H1 (cell line): Measurements from ENCODE around the gene ABHD1. TPM values are rescaled to one million over a fixed set of nuclear protein-coding genes. Genes with fewer than 3 reads are reported as not detected.
A peak's percentile ranks its signal among the peaks of the same experiment; 100 is the strongest.

ENCODE experiments used
- CTCF ChIA-PET: fragments of 300-600 bp; sonication (Branson Sonifier 250); formaldehyde crosslinking; loops from one replicate; lab custom pipeline; 2021; ENCODE audit not compliant: partially characterized antibody; lab: Charles Lee
- POLR2A ChIA-PET: fragments of 300-600 bp; sonication (Branson Sonifier 250); formaldehyde crosslinking; loops from one replicate; lab custom pipeline; 2021; ENCODE audit warnings: inconsistent platforms; ENCODE audit not compliant: partially characterized antibody; lab: Charles Lee
- DNase-seq, 2 experiments: peaks; one replicate each; pipeline versions ENCODE4 v3.0.0 to v3.0.0-alpha.2; 2010 to 2022; ENCODE audit warnings: low spot score in 2 of 2, low read depth in 1 of 2, mixed read lengths in 1 of 2
- FAIRE-seq: peaks from 2 replicates; lab custom pipeline; 2011; peaks lifted over from hg19 to GRCh38; lab: Jason Lieb, UNC
- H2AFZ ChIP-seq: 2 replicates; pipeline ENCODE4 v1.8.1; 2012; ENCODE audit warnings: low read length, inconsistent platforms
- H2AK5ac ChIP-seq: 2 replicates; pipeline ENCODE4 v1.6.1; 2013; ENCODE audit warnings: low read depth, low read length
- H2BK120ac ChIP-seq: replicated peaks from 2 replicates; pipeline ENCODE3; 2013; ENCODE audit warnings: low read depth, low read length, inconsistent platforms
- H2BK12ac ChIP-seq: 2 replicates; pipeline ENCODE4 v1.6.1; 2013; ENCODE audit warnings: low read depth, low read length
- H2BK15ac ChIP-seq: 2 replicates; pipeline ENCODE4 v1.6.1; 2013; ENCODE audit warnings: low read length
- H2BK20ac ChIP-seq: 2 replicates; pipeline ENCODE4 v1.6.1; 2013; ENCODE audit warnings: low read length
- H2BK5ac ChIP-seq: 2 replicates; pipeline ENCODE4 v1.6.1; 2013; ENCODE audit warnings: low read depth, low read length
- H3K14ac ChIP-seq: 2 replicates; pipeline ENCODE4 v1.6.1; 2013; ENCODE audit warnings: inconsistent platforms; ENCODE audit not compliant: insufficient read length
- H3K18ac ChIP-seq: 2 replicates; pipeline ENCODE4 v1.6.1; 2013; ENCODE audit warnings: low read length; ENCODE audit errors: extremely low read depth
- H3K23ac ChIP-seq: 2 replicates; pipeline ENCODE4 v1.6.1; 2013; ENCODE audit warnings: inconsistent platforms; ENCODE audit not compliant: insufficient read length
- H3K23me2 ChIP-seq: 2 replicates; pipeline ENCODE4 v1.6.1; 2013; ENCODE audit warnings: low read depth, low read length
- H3K27ac ChIP-seq: 2 replicates; pipeline ENCODE4 v1.6.1; 2011; ENCODE audit warnings: low read depth, low read length, inconsistent platforms
- H3K27me3 ChIP-seq, 4 experiments: replicated peaks in 1 of 4; 1 replicate in 1 of 4; 2 replicates in 3 of 4; pipeline versions ENCODE4 v1.6.1 to v1.8.1; 2011 to 2013; ENCODE audit warnings: low read length in 3 of 4, mild to moderate bottlenecking in 3 of 4, inconsistent platforms in 2 of 4, mixed read lengths in 2 of 4, moderate library complexity in 1 of 4; ENCODE audit not compliant: control insufficient read depth in 3 of 4, insufficient read depth in 3 of 4; ENCODE audit errors: extremely low read depth in 1 of 4
- H3K36me3 ChIP-seq, 4 experiments: 2 replicates each; pipeline versions ENCODE4 v1.6.1 to v1.8.1; 2011 to 2013; ENCODE audit warnings: mild to moderate bottlenecking in 4 of 4, low read length in 3 of 4, moderate library complexity in 2 of 4, control low read depth in 1 of 4, inconsistent platforms in 1 of 4; ENCODE audit not compliant: insufficient read depth in 4 of 4, control insufficient read depth in 2 of 4
- H3K4ac ChIP-seq: replicated peaks from 2 replicates; pipeline ENCODE3; 2013; ENCODE audit warnings: low read length, low read depth, mixed read lengths, inconsistent platforms; ENCODE audit not compliant: insufficient read length
- H3K4me1 ChIP-seq, 4 experiments: replicated peaks in 1 of 4; 1 replicate in 1 of 4; 2 replicates in 3 of 4; pipeline versions ENCODE4 v1.6.1 to v1.8.1; 2011 to 2013; ENCODE audit warnings: low read length in 3 of 4, inconsistent platforms in 2 of 4, mixed read lengths in 1 of 4; ENCODE audit not compliant: insufficient read depth in 4 of 4, control insufficient read depth in 3 of 4
- H3K4me2 ChIP-seq, 2 experiments: 2 replicates each; pipeline versions ENCODE4 v1.6.1 to v1.8.1; 2011 to 2013; ENCODE audit warnings: low read depth in 2 of 2, low read length in 2 of 2, control low read depth in 1 of 2, inconsistent platforms in 1 of 2, mild to moderate bottlenecking in 1 of 2; ENCODE audit not compliant: insufficient read depth in 1 of 2
- H3K4me3 ChIP-seq, 4 experiments: fragments of 200-600, 300-600 bp in 1 of 4; sonication (generic), shearing (Covaris generic), sonication (Bioruptor Twin) in 1 of 4; 2 replicates each; pipeline versions ENCODE4 v1.5.1 to v1.8.1; 2011 to 2016; ENCODE audit warnings: low read length in 4 of 4, low read depth in 3 of 4, control low read depth in 2 of 4, inconsistent platforms in 2 of 4, mild to moderate bottlenecking in 2 of 4, mixed read lengths in 1 of 4, moderate library complexity in 1 of 4; ENCODE audit not compliant: insufficient read depth in 2 of 4; ENCODE audit errors: extremely low read depth in 1 of 4
- H3K56ac ChIP-seq: replicated peaks from 2 replicates; pipeline ENCODE3; 2013; ENCODE audit warnings: low read depth, mild to moderate bottlenecking, mixed read lengths, low read length, inconsistent platforms; ENCODE audit not compliant: insufficient read length
- H3K79me1 ChIP-seq: 2 replicates; pipeline ENCODE4 v1.6.1; 2013; ENCODE audit warnings: low read depth, low read length, control low read depth
- H3K79me2 ChIP-seq, 2 experiments: 2 replicates each; pipeline versions ENCODE4 v1.6.1 to v1.8.1; 2012 to 2013; ENCODE audit warnings: low read length in 2 of 2, mild to moderate bottlenecking in 2 of 2, inconsistent platforms in 1 of 2; ENCODE audit not compliant: insufficient read depth in 2 of 2, control insufficient read depth in 1 of 2
- H3K9ac ChIP-seq, 4 experiments: replicated peaks in 1 of 4; 1 replicate in 1 of 4; 2 replicates in 3 of 4; pipeline versions ENCODE4 v1.6.1 to v1.8.1; 2011 to 2013; ENCODE audit warnings: low read depth in 3 of 4, low read length in 3 of 4, control low read depth in 2 of 4, mild to moderate bottlenecking in 2 of 4, moderate library complexity in 2 of 4, inconsistent platforms in 1 of 4; ENCODE audit errors: extremely low read depth in 1 of 4
- H3K9me3 ChIP-seq, 2 experiments: 2 replicates each; pipeline versions ENCODE4 v1.6.1 to v1.8.1; 2012 to 2013; ENCODE audit warnings: mild to moderate bottlenecking in 2 of 2, moderate library complexity in 2 of 2, control low read depth in 1 of 2, inconsistent platforms in 1 of 2, low read depth in 1 of 2, low read length in 1 of 2, mixed read lengths in 1 of 2; ENCODE audit not compliant: insufficient read depth in 2 of 2
- H4K20me1 ChIP-seq, 2 experiments: replicated peaks in 1 of 2; 2 replicates each; pipeline versions ENCODE3 to v1.8.1; 2011 to 2013; ENCODE audit warnings: inconsistent platforms in 2 of 2, low read length in 2 of 2, mild to moderate bottlenecking in 1 of 2; ENCODE audit not compliant: insufficient read depth in 2 of 2, control insufficient read depth in 1 of 2
- H4K5ac ChIP-seq: 2 replicates; pipeline ENCODE4 v1.6.1; 2013; ENCODE audit warnings: low read length, low read depth, mixed read lengths, inconsistent platforms; ENCODE audit not compliant: insufficient read length
- H4K8ac ChIP-seq: 2 replicates; pipeline ENCODE4 v1.8.0; 2013; ENCODE audit warnings: mild to moderate bottlenecking, moderate library complexity, low read length, inconsistent platforms; ENCODE audit not compliant: insufficient read depth; ENCODE audit errors: extremely low read depth
- H4K91ac ChIP-seq: replicated peaks from 2 replicates; pipeline ENCODE3; 2013; ENCODE audit warnings: low read length, mixed read lengths, inconsistent platforms; ENCODE audit not compliant: insufficient read length
- CBX5 ChIP-seq: fragments of 300-800, 300-1000 bp; sonication (generic); IDR thresholded peaks from 2 replicates; pipeline ENCODE4 v1.7.1; 2016; ENCODE audit warnings: antibody characterized with exemption, low read length, low read depth
- E2F6 ChIP-seq: IDR thresholded peaks from 2 replicates; pipeline ENCODE4 v1.6.1; 2012; ENCODE audit warnings: inconsistent platforms
- EZH2 ChIP-seq: fragments of 200-600 bp; sonication (generic); IDR thresholded peaks from 2 replicates; pipeline ENCODE4 v1.7.1; 2012; ENCODE audit warnings: low read depth, mild to moderate bottlenecking, moderate library complexity, low read length, inconsistent platforms; ENCODE audit not compliant: severe bottlenecking
- HDAC2 ChIP-seq, 2 experiments: fragments of 300-600 bp in 1 of 2; sonication (generic) in 1 of 2; IDR thresholded peaks; 2 replicates each; pipeline ENCODE4 v1.6.1; 2011 to 2012; ENCODE audit warnings: low read depth in 2 of 2, low read length in 2 of 2, mild to moderate bottlenecking in 2 of 2, moderate library complexity in 2 of 2, borderline replicate concordance in 1 of 2, inconsistent platforms in 1 of 2
- JUND ChIP-seq: IDR thresholded peaks from 2 replicates; pipeline ENCODE4 v1.6.1; 2011; ENCODE audit warnings: mild to moderate bottlenecking, improper control_type of control experiment, low read length
- MAFK ChIP-seq: IDR thresholded peaks from 2 replicates; pipeline ENCODE4 v1.6.1; 2012; ENCODE audit warnings: low read depth, mild to moderate bottlenecking, improper control_type of control experiment, low read length
- POU5F1 ChIP-seq: IDR thresholded peaks from 2 replicates; pipeline ENCODE4 v1.6.1; 2011; ENCODE audit warnings: low read depth, mild to moderate bottlenecking, low read length, moderate library complexity
- SRF ChIP-seq: IDR thresholded peaks from 2 replicates; pipeline ENCODE4 v1.6.1; 2011; ENCODE audit warnings: mild to moderate bottlenecking, low read depth, low read length, moderate library complexity
- TAF7 ChIP-seq: optimal IDR thresholded peaks from 2 replicates; pipeline ENCODE3; 2011; ENCODE audit warnings: low read depth, mild to moderate bottlenecking, inconsistent platforms, low read length, moderate library complexity, borderline replicate concordance
- TBP ChIP-seq: IDR thresholded peaks from 2 replicates; pipeline ENCODE4 v1.6.1; 2011; ENCODE audit warnings: low read depth, low read length, improper control_type of control experiment
- YY1 ChIP-seq: IDR thresholded peaks from 2 replicates; pipeline ENCODE4 v1.6.1; 2011; ENCODE audit warnings: low read depth, mild to moderate bottlenecking, low read length
- WGBS, 2 experiments: shearing (Covaris generic) in 1 of 2; methylation state at CpG; one replicate each; pipeline versions ENCODE4 v1.1.6 to v1.1.7; 2013 to 2015; ENCODE audit warnings: low lambda C conversion rate in 2 of 2, mixed read lengths in 2 of 2, inconsistent platforms in 1 of 2, low coverage in 1 of 2, missing lambda C conversion rate in 1 of 2; ENCODE audit not compliant: insufficient replicate concordance in 2 of 2, insufficient coverage in 1 of 2, insufficient read length in 1 of 2; ENCODE audit errors: extremely low coverage in 1 of 2, missing lambda C conversion rate in 1 of 2; 5-methylcytosine and 5-hydroxymethylcytosine counted together
- polyA plus RNA-seq, 7 experiments: library from polyadenylated mRNA; depleted of rRNA in 3 of 7; stranded (reverse) in 5 of 7; unstranded in 2 of 7; fragments of >200 nt in 5 of 7; fragments of 200-250 nt in 2 of 7; gene quantifications; 1 replicate in 5 of 7; 2 replicates in 1 of 7; 4 replicates in 1 of 7; pipeline versions ENCODE4 v1.2.1 to v1.2.3, GENCODE V29; 2011 to 2013; ENCODE audit warnings: missing spikeins in 2 of 7, mixed read lengths in 2 of 7
- total RNA-seq: library from RNA; stranded (reverse); fragmentation: NEBNext Ultra II Directional; extraction: Animal tissue kit (Norgen Biotek cat#: 25700); gene quantifications from 2 replicates; pipeline ENCODE4 v1.2.1, GENCODE V29; 2021

The ABHD1 gene
- total and polyA plus RNA-seq, 2 of the 8 experiments (the other 6 are each of a cell fraction or from before 2014, with no cell fraction given): 0.20 to 1.1 TPM

- H3K4me1 ChIP-seq: peaks cover 0 to 28% (median 15%) of the 10 kb centered on the region in 4 experiments; a peak in 6 of 7 replicates
- TF ChIP-seq E2F6: no peak
- TF ChIP-seq JUND: no peak
- TF ChIP-seq SRF: no peak
- TF ChIP-seq EZH2: no peak
- TF ChIP-seq POU5F1: no peak
- TF ChIP-seq MAFK: no peak
- no peak for TF ChIP-seq TAF7
- TF ChIP-seq CBX5: no peak
- no peak for TF ChIP-seq YY1
- no peak for TF ChIP-seq TBP
- TF ChIP-seq HDAC2 (IDR thresholded peaks at IDR 0.05; ENCODE audit: borderline replicate concordance in 1 of 2, low read depth in 2 of 2, low read length in 2 of 2): no peak
- TF ChIP-seq, all 59 proteins: peak for 0
- H3K56ac ChIP-seq: no peak overlapping the region
- H3K23me2 ChIP-seq: peaks cover 13% of the 10 kb centered on the region; the same call in 1 of the 2 replicates
- no peak overlapping the region for H2BK5ac ChIP-seq
- H2BK20ac ChIP-seq: no peak overlapping the region
- no peak overlapping the region for H3K14ac ChIP-seq
- no peak overlapping the region for H2BK15ac ChIP-seq
- no peak overlapping the region for H2BK120ac ChIP-seq
- ChIA-PET POLR2A (interaction anchor here (0.6 to 5.9 kb wide), 10 partner anchors 9 to 327 kb away, joined by 3 to 63 read pairs (median 6); partner anchors contain the start of genes AGBL5, ATRAID, GTF3C2 and OST4), CTCF (interaction anchor here (0.5 to 16.5 kb wide), 19 partner anchors 8 to 197 kb away, joined by 3 to 160 read pairs (median 4); partner anchors contain the start of genes AGBL5, OST4 and PREB)
- peaks cover 0 to 9% (median 4%) of the 10 kb centered on the region in 4 experiments; a peak in 2 of 7 replicates for H3K27me3 ChIP-seq
- no peak overlapping the region for H3K23ac ChIP-seq
- no peak overlapping the region; a peak in 1 of 4 replicates for H3K4me2 ChIP-seq
- H3K36me3 ChIP-seq: no peaks in the 10 kb centered on the region
- no peaks in the 10 kb centered on the region for H3K79me2 ChIP-seq
- 0 out of 2 replicates have a peak overlapping the region, but pooled peaks have one; percentile 17 for H2BK12ac ChIP-seq
- DNase-seq: no peak
- peak overlapping the region; percentile 65 for H3K4ac ChIP-seq
- no peak overlapping the region for H4K5ac ChIP-seq
- H3K18ac ChIP-seq: no peak overlapping the region
- 93% methylated on average over 21 of the region's 38 CpGs; no CpG with 5 or more reads in 1 of the 2 experiments for WGBS, 2 experiments
- no peak overlapping the region for H2AFZ ChIP-seq
- H3K27ac ChIP-seq: no peak overlapping the region
- no peak overlapping the region for H3K9ac ChIP-seq
- H2AK5ac ChIP-seq: no peak overlapping the region
- no peak for FAIRE-seq
- H4K91ac ChIP-seq: no peak overlapping the region
- no peaks in the 10 kb centered on the region for H3K9me3 ChIP-seq
- H4K20me1 ChIP-seq: no peaks in the 10 kb centered on the region
- H4K8ac ChIP-seq: peak overlapping the region; percentile 73
- H3K4me3 ChIP-seq: no peak overlapping the region
- H3K79me1 ChIP-seq: no peaks in the 10 kb centered on the region
Observed at GRCh38 chr2:27081984-27082772, 41.4 kb upstream of the ABHD1 start.
